GM15510 (cell line): Measurements from ENCODE around the gene ZBTB25.

Experiments used
- POLR2A ChIP-seq: IDR thresholded peaks from 3 replicates; pipeline ENCODE4 v1.6.1; 2011; ENCODE audit warnings: borderline replicate concordance; ENCODE audit not compliant: insufficient read length; ENCODE audit errors: extremely low read depth

ZBTB25 gene

DNA sequence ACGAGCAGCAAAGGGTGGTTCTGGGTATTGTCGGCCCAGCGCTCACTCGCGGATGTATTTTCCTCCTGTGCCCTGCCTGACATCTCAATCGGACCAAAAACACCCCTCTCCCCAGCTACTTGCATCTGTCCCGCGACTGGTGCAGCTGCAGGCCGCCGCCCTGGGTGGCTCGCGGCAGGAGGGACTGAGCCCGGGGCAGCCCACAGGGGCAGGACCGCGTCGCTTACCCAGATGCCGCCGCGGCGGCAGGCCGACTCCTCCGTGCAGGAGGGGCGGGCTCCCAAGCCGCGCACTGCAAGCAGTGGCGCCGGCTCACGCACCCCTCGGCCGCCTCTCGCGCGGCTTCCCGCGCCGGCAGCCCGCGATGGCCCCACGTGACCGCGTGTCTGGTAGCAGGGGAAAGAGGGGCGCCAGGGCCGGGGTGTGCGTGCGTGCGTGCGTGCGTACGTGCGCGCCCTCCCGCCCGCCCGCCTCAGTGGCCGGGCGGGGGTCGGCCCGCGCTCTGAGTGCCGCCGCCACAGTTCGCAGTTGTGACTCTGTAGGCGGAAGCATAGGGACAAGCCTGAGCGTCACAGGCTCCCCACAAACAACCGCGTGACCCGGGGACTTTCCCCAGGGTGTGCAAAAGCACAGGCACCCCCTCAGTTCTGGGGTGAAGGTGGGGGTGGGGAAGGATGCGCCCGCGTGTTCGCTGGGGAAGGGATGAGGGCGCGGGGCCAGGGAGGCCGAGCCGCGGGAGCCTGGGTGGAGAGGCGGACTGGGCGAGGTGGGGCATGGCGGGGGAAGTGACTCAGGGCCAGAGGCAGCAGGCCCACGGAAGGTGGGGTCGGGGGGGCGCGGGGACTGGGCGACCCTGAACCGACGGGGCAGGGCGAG lies at the start of gene ZBTB25:
Gene ZBTB25, minus strand, starts transcription at position 405 of the 876 bp plus-strand sequence. CDS start 13,305 bp downstream, outside the sequence.
- peak; percentile 67 for TF ChIP-seq POLR2A

- no peak for TF ChIP-seq POLR2A
Observed at GRCh38 chr14:64550621-64551333, 47.1 kb upstream of the ZBTB25 start.

- no peak for TF ChIP-seq POLR2A
Observed at GRCh38 chr14:64549791-64550620, 46.4 kb upstream of the ZBTB25 start, which contains the start of gene PPP1R36. Gene PPP1R36 (plus strand): TSS chr14:64549961. CDS start chr14:64549998, 37 bp downstream.

- no peak for TF ChIP-seq POLR2A
Observed at GRCh38 chr14:64549016-64549415, 45.4 kb upstream of the ZBTB25 start.

- TF ChIP-seq POLR2A, result no peak
Observed at GRCh38 chr14:64544607-64545312, 41.1 kb upstream of the ZBTB25 start.

GRCh38 chr14:64542836-64543201 lies 39.2 kb upstream of the ZBTB25 start:
- TF ChIP-seq POLR2A, result no peak

- TF ChIP-seq POLR2A, result no peak
Observed at GRCh38 chr14:64541972-64542835, 38.6 kb upstream of the ZBTB25 start.

DNA sequence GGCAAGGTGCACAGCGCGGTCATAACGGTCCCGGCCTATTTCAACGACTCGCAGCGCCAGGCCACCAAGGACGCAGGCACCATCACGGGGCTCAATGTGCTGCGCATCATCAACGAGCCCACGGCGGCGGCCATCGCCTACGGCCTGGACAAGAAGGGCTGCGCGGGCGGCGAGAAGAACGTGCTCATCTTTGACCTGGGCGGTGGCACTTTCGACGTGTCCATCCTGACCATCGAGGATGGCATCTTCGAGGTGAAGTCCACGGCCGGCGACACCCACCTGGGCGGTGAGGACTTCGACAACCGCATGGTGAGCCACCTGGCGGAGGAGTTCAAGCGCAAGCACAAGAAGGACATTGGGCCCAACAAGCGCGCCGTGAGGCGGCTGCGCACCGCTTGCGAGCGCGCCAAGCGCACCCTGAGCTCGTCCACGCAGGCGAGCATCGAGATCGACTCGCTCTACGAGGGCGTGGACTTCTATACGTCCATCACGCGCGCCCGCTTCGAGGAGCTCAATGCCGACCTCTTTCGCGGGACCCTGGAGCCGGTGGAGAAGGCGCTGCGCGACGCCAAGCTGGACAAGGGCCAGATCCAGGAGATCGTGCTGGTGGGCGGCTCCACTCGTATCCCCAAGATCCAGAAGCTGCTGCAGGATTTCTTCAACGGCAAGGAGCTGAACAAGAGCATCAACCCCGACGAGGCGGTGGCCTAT lies 37.8 kb upstream of the ZBTB25 start:
- no peak for TF ChIP-seq POLR2A

DNA sequence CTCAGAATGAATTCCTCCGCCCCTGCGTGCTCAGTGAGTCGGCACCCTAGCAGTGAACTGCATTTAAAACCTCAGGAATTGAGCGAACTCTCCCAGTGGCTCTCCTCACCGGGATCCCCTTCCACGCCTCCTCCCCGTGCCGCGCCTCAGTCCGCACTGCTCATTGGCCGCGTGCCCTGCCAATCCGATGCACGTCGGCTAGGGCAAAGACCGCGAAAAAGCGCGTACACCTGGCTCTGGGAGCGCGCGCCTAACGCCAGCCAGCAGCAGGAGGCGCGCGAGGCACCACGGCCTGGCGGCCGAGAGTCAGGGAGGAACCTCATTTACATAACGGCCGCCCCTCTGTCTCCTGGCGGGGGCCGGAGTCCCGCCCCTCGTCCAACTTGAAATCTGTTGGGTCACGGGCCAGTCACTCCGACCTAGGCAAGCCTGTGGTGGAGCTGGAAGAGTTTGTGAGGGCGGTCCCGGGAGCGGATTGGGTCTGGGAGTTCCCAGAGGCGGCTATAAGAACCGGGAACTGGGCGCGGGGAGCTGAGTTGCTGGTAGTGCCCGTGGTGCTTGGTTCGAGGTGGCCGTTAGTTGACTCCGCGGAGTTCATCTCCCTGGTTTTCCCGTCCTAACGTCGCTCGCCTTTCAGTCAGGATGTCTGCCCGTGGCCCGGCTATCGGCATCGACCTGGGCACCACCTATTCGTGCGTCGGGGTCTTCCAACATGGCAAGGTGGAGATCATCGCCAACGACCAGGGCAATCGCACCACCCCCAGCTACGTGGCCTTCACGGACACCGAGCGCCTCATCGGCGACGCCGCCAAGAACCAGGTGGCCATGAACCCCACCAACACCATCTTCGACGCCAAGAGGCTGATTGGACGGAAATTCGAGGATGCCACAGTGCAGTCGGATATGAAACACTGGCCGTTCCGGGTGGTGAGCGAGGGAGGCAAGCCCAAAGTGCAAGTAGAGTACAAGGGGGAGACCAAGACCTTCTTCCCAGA lies 36.9 kb upstream of the ZBTB25 start, which contains the start of gene HSPA2:
Gene HSPA2, plus strand, starts transcription at position 534 of the 995 bp plus-strand sequence. Its CDS starts 109 bp downstream, at position 643.
- TF ChIP-seq POLR2A, result peak; percentile 83

DNA sequence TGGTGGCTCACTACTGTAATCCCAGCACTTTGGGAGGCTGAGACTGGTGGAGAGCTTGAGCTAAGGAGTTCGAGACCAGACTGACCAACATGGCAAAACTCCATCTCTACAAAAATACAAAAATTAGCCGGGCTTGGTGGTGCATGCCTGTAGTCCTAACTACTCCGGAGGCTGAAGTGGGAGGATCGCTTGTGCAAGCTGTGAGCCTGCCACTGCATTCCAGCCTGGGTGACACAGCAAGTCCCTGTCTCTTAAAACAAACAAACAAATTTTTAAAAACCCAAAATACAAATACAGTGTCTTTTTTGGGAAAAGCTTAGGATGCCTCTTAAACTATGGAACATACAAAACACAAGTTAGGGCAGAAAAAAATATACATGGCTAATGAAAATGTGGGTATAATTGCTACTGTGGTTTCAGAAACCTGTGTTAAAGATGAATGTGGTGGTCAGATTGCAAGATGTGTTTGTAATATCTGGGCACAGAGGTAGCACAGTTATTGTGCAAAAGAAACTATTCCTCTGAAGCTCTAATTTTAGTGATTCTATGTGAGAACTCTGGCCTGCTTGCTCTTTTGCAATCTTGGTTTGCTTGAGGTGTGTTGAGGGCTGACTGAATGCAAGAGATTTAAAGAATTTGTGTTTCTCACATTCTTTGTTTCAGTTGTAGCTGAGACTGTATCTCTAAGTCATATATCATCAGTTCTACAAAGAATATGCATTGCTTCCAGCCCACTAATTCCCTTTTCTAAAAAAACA lies 33.0 kb upstream of the ZBTB25 start:
- no peak for TF ChIP-seq POLR2A

GRCh38 chr14:64531567-64531966 lies 27.9 kb upstream of the ZBTB25 start:
- no peak for TF ChIP-seq POLR2A
